Suprapubic skin (tissue), 3 donors: ENCODE measurements around the gene SEMA3A.
"Not testable (repeated sequence)": the region's sequence is repeated elsewhere in the genome, so short reads cannot be mapped to it uniquely, and the experiment has no call there.

Source experiments
- POLR2A ChIP-seq, 2 donors: fragments of 450-650 bp; IDR thresholded peaks; one replicate each; pipeline ENCODE4 v1.6.1; 2017; ENCODE audit warnings: antibody characterized with exemption in 2 of 2, mild to moderate bottlenecking in 2 of 2, moderate library complexity in 2 of 2
- TF ChIP-seq, protein P1 (sequence below), 2 donors: fragments of 200-600 bp in 1 of 2; fragments of 450-650 bp in 1 of 2; sonication (generic) in 1 of 2; IDR thresholded peaks; one replicate each; pipeline ENCODE4 v1.5.1; 2016 to 2019; ENCODE audit warnings: antibody characterized with exemption in 2 of 2, mild to moderate bottlenecking in 1 of 2, moderate library complexity in 1 of 2

DNA sequence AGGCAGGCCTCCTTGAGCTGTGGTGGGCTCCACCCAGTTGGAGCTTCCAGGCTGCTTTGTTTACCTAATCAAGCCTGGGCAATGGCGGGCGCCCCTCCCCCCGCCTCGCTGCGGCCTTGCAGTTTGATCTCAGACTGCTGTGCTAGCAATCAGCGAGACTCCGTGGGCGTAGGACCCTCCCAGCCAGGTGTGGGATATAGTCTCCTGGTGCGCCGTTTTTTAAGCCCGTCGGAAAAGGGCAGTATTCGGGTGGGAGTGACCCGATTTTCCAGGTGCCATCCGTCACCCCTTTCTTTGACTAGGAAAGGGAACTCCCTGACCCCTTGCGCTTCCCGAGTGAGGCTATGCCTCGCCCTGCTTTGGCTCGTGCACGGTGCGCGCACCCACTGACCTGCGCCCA lies 139.4 kb downstream of the SEMA3A start:
- TF ChIP-seq POLR2A (IDR thresholded peaks at IDR 0.05), result not testable (repeated sequence)
- TF ChIP-seq, protein P1, sequence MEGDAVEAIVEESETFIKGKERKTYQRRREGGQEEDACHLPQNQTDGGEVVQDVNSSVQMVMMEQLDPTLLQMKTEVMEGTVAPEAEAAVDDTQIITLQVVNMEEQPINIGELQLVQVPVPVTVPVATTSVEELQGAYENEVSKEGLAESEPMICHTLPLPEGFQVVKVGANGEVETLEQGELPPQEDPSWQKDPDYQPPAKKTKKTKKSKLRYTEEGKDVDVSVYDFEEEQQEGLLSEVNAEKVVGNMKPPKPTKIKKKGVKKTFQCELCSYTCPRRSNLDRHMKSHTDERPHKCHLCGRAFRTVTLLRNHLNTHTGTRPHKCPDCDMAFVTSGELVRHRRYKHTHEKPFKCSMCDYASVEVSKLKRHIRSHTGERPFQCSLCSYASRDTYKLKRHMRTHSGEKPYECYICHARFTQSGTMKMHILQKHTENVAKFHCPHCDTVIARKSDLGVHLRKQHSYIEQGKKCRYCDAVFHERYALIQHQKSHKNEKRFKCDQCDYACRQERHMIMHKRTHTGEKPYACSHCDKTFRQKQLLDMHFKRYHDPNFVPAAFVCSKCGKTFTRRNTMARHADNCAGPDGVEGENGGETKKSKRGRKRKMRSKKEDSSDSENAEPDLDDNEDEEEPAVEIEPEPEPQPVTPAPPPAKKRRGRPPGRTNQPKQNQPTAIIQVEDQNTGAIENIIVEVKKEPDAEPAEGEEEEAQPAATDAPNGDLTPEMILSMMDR (IDR thresholded peaks at IDR 0.05), result not testable (repeated sequence)
